GM10248 (cell line): ENCODE results near the gene B3GNT3.

ENCODE experiments used
- CTCF ChIA-PET: fragments of 300-600 bp; sonication (Branson Sonifier 250); formaldehyde crosslinking; extraction: SDS; loops from one replicate; lab custom pipeline; 2021; ENCODE audit warnings: antibody characterized with exemption; lab: Yijun Ruan, JAX
- POLR2A ChIA-PET: fragments of 350-650 bp; sonication (Branson Sonifier 250); formaldehyde crosslinking; extraction: SDS; loops from one replicate; lab custom pipeline; 2020; ENCODE audit warnings: antibody characterized with exemption; lab: Yijun Ruan, JAX
- DNase-seq: peaks from one replicate; pipeline ENCODE4 v3.0.0; 2012; ENCODE audit errors: extremely low spot score
- TF ChIP-seq, protein P1 (sequence below): IDR thresholded peaks from 2 replicates; pipeline ENCODE4 v1.5.1; 2012; ENCODE audit warnings: mild to moderate bottlenecking, low read depth; ENCODE audit errors: extremely low read depth, missing control alignments, control extremely low read depth

B3GNT3 gene

DNA sequence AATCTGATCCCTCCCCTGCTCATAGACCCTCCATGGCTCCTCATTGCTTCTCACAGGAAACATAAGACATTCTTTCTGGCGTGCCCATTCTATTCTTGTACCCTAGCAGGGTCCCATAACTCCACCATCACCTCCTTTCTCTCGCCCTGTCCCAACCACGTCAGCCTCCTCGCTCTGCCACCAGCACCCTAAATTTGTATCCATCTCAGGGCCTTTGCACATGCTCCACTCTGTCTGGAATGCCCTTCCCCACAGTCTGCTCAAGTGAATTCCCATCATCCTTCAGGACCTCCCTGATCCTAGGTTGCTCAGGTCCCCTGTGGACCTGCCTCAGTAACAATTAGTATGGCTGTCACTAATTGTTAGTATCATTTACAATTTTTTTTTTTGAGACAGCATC lies 10.5 kb downstream of the B3GNT3 start:
- DNase-seq: no peak
- ChIA-PET CTCF (interaction anchor here (2.3 kb wide), 1 partner anchor 39 kb away, joined by 5 read pairs; no protein-coding TSS in a partner anchor), POLR2A (interaction anchor here (0.6 to 0.7 kb wide), 2 partner anchors 54 to 401 kb away, joined by 6 to 10 read pairs; no protein-coding TSS in a partner anchor)
- TF ChIP-seq, protein P1, sequence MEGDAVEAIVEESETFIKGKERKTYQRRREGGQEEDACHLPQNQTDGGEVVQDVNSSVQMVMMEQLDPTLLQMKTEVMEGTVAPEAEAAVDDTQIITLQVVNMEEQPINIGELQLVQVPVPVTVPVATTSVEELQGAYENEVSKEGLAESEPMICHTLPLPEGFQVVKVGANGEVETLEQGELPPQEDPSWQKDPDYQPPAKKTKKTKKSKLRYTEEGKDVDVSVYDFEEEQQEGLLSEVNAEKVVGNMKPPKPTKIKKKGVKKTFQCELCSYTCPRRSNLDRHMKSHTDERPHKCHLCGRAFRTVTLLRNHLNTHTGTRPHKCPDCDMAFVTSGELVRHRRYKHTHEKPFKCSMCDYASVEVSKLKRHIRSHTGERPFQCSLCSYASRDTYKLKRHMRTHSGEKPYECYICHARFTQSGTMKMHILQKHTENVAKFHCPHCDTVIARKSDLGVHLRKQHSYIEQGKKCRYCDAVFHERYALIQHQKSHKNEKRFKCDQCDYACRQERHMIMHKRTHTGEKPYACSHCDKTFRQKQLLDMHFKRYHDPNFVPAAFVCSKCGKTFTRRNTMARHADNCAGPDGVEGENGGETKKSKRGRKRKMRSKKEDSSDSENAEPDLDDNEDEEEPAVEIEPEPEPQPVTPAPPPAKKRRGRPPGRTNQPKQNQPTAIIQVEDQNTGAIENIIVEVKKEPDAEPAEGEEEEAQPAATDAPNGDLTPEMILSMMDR: no peak

DNA sequence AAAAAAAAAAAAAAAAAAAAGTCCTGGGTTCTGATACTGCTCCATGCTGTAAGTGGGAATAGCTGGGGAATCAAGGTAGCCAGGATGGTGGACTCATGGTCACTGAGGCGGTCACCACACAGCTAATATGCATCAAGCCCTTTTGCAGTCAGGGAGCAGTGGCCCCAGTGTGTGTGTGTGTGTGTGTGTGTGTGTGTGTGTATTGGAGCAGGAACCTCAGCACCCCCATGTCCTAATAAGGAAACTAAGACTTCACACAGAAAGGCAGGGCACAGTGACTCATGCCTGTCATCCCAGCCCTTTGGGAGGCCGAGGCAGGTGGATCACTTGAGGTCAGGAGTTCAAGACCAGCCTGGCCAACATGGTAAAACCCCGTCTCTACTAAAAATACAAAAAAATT lies 12.0 kb downstream of the B3GNT3 start:
- DNase-seq: no peak
- POLR2A ChIA-PET: no interaction called here
- CTCF ChIA-PET: no interaction called here
- TF ChIP-seq, protein P1: no peak

DNA sequence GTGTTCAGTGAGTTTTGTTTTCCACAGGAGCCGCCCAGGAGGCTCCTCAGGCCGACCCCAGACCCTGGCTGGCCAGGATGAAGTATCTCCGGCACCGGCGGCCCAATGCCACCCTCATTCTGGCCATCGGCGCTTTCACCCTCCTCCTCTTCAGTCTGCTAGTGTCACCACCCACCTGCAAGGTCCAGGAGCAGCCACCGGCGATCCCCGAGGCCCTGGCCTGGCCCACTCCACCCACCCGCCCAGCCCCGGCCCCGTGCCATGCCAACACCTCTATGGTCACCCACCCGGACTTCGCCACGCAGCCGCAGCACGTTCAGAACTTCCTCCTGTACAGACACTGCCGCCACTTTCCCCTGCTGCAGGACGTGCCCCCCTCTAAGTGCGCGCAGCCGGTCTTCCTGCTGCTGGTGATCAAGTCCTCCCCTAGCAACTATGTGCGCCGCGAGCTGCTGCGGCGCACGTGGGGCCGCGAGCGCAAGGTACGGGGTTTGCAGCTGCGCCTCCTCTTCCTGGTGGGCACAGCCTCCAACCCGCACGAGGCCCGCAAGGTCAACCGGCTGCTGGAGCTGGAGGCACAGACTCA lies 12.9 kb downstream of the B3GNT3 start:
- TF ChIP-seq, protein P1: no peak
- no peak for DNase-seq
- ChIA-PET CTCF (interaction anchor here (1.2 to 1.7 kb wide), 3 partner anchors 11 to 52 kb away, joined by 3 to 6 read pairs (median 4); partner anchors contain the start of gene RPL18A), POLR2A (no interaction called here)

DNA sequence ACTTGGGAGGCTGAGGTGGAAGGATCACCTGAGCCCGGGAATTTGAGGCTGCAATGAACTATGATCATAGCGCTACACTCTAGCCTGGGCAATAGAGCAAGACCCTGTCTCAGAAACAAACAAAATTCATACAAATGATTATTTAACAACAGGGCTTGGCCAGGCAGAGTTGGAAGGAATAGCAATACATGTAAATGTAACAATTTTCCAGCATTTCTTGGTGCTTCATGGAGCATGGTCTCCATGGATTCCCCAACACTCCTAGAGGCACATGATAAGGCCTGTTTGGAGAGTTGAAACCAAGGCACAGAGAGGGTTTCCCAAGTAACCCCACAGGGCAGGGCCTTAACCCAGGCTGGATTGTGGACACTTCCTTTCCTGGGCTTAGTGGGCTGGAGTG lies 16.2 kb downstream of the B3GNT3 start:
- no peak for DNase-seq
- TF ChIP-seq, protein P1: no peak
- POLR2A ChIA-PET: no interaction called here
- CTCF ChIA-PET: no interaction called here

DNA sequence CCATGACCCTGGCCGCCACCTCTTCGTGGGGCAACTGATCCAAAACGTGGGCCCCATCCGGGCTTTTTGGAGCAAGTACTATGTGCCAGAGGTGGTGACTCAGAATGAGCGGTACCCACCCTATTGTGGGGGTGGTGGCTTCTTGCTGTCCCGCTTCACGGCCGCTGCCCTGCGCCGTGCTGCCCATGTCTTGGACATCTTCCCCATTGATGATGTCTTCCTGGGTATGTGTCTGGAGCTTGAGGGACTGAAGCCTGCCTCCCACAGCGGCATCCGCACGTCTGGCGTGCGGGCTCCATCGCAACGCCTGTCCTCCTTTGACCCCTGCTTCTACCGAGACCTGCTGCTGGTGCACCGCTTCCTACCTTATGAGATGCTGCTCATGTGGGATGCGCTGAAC lies 16.7 kb downstream of the B3GNT3 start:
- ChIA-PET CTCF (interaction anchor here (2.6 kb wide), 1 partner anchor 8 kb away, joined by 7 read pairs; no protein-coding TSS in a partner anchor), POLR2A (no interaction called here)
- TF ChIP-seq, protein P1: no peak
- DNase-seq: no peak

DNA sequence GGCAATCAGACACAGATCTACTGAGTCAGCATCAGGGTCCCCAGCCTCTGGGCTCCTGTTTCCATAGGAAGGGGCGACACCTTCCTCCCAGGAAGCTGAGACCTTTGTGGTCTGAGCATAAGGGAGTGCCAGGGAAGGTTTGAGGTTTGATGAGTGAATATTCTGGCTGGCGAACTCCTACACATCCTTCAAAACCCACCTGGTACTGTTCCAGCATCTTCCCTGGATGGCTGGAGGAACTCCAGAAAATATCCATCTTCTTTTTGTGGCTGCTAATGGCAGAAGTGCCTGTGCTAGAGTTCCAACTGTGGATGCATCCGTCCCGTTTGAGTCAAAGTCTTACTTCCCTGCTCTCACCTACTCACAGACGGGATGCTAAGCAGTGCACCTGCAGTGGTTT lies 17.2 kb downstream of the B3GNT3 start:
- ChIA-PET CTCF (interaction anchor here (2.6 kb wide), 1 partner anchor 8 kb away, joined by 7 read pairs; no protein-coding TSS in a partner anchor), POLR2A (no interaction called here)
- DNase-seq: no peak
- TF ChIP-seq, protein P1: no peak
